ENCODE measurements around the gene PRSS12.

PRSS12 gene

GRCh38 chr4:118260309-118260708 is 92.5 kb downstream of the PRSS12 start:
- peaks cover 11% of the 10 kb centered on the region for H3K4me1 ChIP-seq (ENCODE audit: control insufficient read depth, insufficient read depth, low read length)
- no peak overlapping the region for H3K4me3 ChIP-seq (ENCODE audit: low read length)
- no peaks in the 10 kb centered on the region for H3K27me3 ChIP-seq (ENCODE audit: control insufficient read depth, insufficient read depth, low read length)
- no peaks in the 10 kb centered on the region for H3K9me3 ChIP-seq (ENCODE audit: control insufficient read depth, low read length)
- H3K36me3 ChIP-seq (ENCODE audit: control insufficient read depth, insufficient read depth, low read length), result no peaks in the 10 kb centered on the region
- peak overlapping the region; percentile 38 for H3K9ac ChIP-seq (ENCODE audit: low read length)

- H3K9ac ChIP-seq (ENCODE audit: low read length), result no peak overlapping the region
- H3K36me3 ChIP-seq (ENCODE audit: control insufficient read depth, insufficient read depth, low read length), result no peaks in the 10 kb centered on the region
- H3K9me3 ChIP-seq (ENCODE audit: control insufficient read depth, low read length), result no peaks in the 10 kb centered on the region
- peaks cover 11% of the 10 kb centered on the region for H3K4me1 ChIP-seq (ENCODE audit: control insufficient read depth, insufficient read depth, low read length)
- H3K4me3 ChIP-seq (ENCODE audit: low read length), result no peak overlapping the region
- no peaks in the 10 kb centered on the region for H3K27me3 ChIP-seq (ENCODE audit: control insufficient read depth, insufficient read depth, low read length)
Observed at GRCh38 chr4:118259111-118259510, 93.7 kb downstream of the PRSS12 start.

GRCh38 chr4:118254368-118254767 is 98.4 kb downstream of the PRSS12 start:
- no peaks in the 10 kb centered on the region for H3K36me3 ChIP-seq (ENCODE audit: control insufficient read depth, insufficient read depth, low read length)
- H3K4me1 ChIP-seq (ENCODE audit: control insufficient read depth, insufficient read depth, low read length), result peaks cover 3% of the 10 kb centered on the region
- no peaks in the 10 kb centered on the region for H3K27me3 ChIP-seq (ENCODE audit: control insufficient read depth, insufficient read depth, low read length)
- H3K4me3 ChIP-seq (ENCODE audit: low read length), result no peak overlapping the region
- no peak overlapping the region for H3K9ac ChIP-seq (ENCODE audit: low read length)
- H3K9me3 ChIP-seq (ENCODE audit: control insufficient read depth, low read length), result peaks cover 5% of the 10 kb centered on the region

- Histone ChIP-seq H3K27me3 (ENCODE audit: control insufficient read depth, insufficient read depth, low read length) (no peaks in the 10 kb centered on the region), H3K36me3 (ENCODE audit: control insufficient read depth, insufficient read depth, low read length) (no peaks in the 10 kb centered on the region), H3K4me3 (ENCODE audit: low read length) (no peak overlapping the region), H3K9ac (ENCODE audit: low read length) (no peak overlapping the region), H3K4me1 (ENCODE audit: control insufficient read depth, insufficient read depth, low read length) (no peaks in the 10 kb centered on the region), H3K9me3 (ENCODE audit: control insufficient read depth, low read length) (peaks cover 5% of the 10 kb centered on the region)
Observed at GRCh38 chr4:118249890-118250289, 102.9 kb downstream of the PRSS12 start.

- no peaks in the 10 kb centered on the region for H3K4me1 ChIP-seq (ENCODE audit: control insufficient read depth, insufficient read depth, low read length)
- H3K9ac ChIP-seq (ENCODE audit: low read length), result no peak overlapping the region
- H3K36me3 ChIP-seq (ENCODE audit: control insufficient read depth, insufficient read depth, low read length), result no peaks in the 10 kb centered on the region
- H3K9me3 ChIP-seq (ENCODE audit: control insufficient read depth, low read length), result no peaks in the 10 kb centered on the region
- H3K27me3 ChIP-seq (ENCODE audit: control insufficient read depth, insufficient read depth, low read length), result no peaks in the 10 kb centered on the region
- H3K4me3 ChIP-seq (ENCODE audit: low read length), result no peak overlapping the region
Observed at GRCh38 chr4:118237531-118237930, 115.3 kb downstream of the PRSS12 start.

GRCh38 chr4:118235566-118236120 is 117.2 kb downstream of the PRSS12 start:
- Histone ChIP-seq H3K9ac (ENCODE audit: low read length) (no peak overlapping the region), H3K36me3 (ENCODE audit: control insufficient read depth, insufficient read depth, low read length) (no peaks in the 10 kb centered on the region), H3K4me1 (ENCODE audit: control insufficient read depth, insufficient read depth, low read length) (no peaks in the 10 kb centered on the region), H3K27me3 (ENCODE audit: control insufficient read depth, insufficient read depth, low read length) (no peaks in the 10 kb centered on the region), H3K9me3 (ENCODE audit: control insufficient read depth, low read length) (no peaks in the 10 kb centered on the region), H3K4me3 (ENCODE audit: low read length) (no peak overlapping the region)
